Testis (tissue), 2 donors: Measurements from ENCODE around the gene UVRAG.

Experiments used
- CTCF ChIP-seq, 3 experiments: fragments of 450-650 bp in 2 of 3; fragments of 200-600 bp in 1 of 3; sonication (generic) in 1 of 3; IDR thresholded peaks; one replicate each; pipeline ENCODE4 v1.5.1; 2016 to 2019; ENCODE audit warnings: antibody characterized with exemption in 3 of 3, mild to moderate bottlenecking in 2 of 3, moderate library complexity in 1 of 3
- POLR2A ChIP-seq: fragments of 450-650 bp; IDR thresholded peaks from one replicate; pipeline ENCODE4 v1.6.1; 2017; ENCODE audit warnings: antibody characterized with exemption, mild to moderate bottlenecking, moderate library complexity

- TF ChIP-seq CTCF (IDR thresholded peaks at IDR 0.05): no peak
- TF ChIP-seq POLR2A: no peak
These were observed 275.8 kb downstream of the UVRAG start for GRCh38 chr11:76090821-76091220.
